Activated CD8-positive, alpha-beta memory T cell treated with anti-CD3 and anti-CD28 coated beads for 36 hours (primary cell): ENCODE results near the gene KRTAP4-5. TPM values are rescaled to one million over a fixed set of nuclear protein-coding genes. Genes with fewer than 3 reads are reported as not detected.
"Not testable (repeated sequence)": the region's sequence is repeated elsewhere in the genome, so short reads cannot be mapped to it uniquely, and the experiment has no call there.

Source experiments
- CTCF ChIA-PET: fragments of 350-600 bp; sonication (Branson Sonifier 250); formaldehyde crosslinking; loops from one replicate; lab custom pipeline; 2021; ENCODE audit warnings: antibody characterized with exemption; lab: Charles Lee
- POLR2A ChIA-PET: fragments of 350-600 bp; sonication (Branson Sonifier 250); formaldehyde crosslinking; loops from one replicate; lab custom pipeline; 2021; ENCODE audit warnings: antibody characterized with exemption; lab: Charles Lee
- total RNA-seq, 2 experiments: library from RNA; stranded (reverse); gene quantifications; one replicate each; pipeline ENCODE4 v1.2.3, GENCODE V29; 2021

KRTAP4-5 gene
- total RNA-seq, 2 experiments from 2014 or later, result not detected

DNA sequence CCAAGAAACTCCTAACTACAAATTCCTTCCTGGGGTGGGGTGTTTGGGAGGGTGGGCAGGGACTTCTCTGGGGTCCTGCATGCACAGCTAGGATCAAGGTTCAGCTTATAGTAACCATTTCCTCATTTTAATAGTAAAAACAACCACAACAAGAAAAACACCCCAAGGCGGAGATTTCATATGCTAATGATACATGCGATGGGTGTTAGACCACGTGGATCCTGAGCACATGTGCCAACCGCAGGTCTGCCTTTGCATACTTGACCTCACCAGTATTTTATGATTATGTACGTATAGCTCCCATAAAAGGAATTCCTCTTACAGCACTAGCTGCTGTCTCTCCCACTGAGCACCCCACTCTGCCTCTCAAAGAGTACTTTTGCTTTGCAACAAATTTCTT lies 33.3 kb downstream of the KRTAP4-5 start:
- ChIA-PET CTCF (no interaction called here), POLR2A (no interaction called here)

DNA sequence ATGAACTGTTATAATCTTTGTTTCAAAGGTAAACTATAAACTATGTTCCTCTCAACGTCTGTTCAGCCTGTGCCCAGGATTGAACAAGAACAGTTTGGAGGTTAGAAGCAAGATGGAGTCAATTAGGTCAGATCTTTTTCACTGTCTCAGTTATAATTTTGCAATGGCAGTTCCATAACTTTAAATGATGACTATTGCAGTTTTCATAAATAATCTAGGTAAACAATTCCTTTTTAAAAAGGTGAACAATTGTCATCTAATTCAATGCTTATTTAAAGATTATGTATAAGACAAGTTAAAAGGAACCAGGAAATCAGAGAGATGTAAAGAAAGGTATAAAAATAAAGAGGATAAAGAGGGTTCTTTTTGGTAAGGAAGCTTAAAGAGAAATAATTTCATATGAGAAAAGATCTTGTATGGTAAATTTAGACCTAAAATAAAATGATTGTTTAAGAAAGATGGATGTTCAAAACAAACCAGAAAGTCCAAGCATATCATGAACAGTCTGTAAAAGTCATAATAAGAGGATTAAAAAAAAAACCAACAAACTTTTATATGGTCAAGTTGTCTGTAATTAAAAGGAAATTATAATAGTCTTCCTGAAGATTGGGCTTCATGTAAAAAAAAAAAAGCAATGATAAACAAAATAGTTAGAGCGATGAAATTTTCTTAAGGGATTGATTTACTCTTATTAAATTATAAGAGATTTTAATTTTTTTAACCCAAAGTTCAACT lies 38.3 kb downstream of the KRTAP4-5 start:
- POLR2A ChIA-PET, result no interaction called here
- CTCF ChIA-PET, result no interaction called here

DNA sequence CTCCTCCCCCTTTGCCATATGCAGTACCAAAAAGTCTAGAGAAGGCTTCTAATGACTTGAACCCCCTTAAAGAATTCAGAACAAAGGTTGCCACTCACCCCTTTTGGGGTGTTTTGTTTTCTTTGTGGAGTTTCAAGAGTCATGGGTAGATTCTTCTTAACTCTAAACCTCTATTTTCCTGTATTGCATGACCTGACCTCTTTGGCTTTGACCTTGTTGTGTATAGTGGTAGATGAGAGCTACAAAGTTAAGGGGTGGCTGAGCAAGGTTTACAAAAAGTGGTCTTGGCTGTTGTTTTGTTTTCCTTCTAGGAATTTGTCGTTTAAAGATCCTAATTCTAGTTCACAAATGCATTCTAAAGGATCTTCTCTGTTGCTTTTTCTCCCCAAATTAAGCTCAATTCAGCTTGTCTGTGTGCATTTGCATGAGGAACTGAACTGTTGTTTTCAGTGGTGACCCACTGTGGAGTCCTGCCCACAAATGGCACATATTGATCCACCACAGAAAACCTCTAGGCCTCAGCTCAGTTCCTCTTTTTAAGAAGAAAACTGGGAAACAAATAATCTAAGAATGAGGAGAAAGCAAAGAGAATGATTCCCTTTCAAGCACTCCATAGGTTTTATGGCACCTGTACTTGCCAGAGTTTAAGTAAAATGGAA lies 40.8 kb downstream of the KRTAP4-5 start:
- CTCF ChIA-PET, POLR2A ChIA-PET: not testable (repeated sequence)

DNA sequence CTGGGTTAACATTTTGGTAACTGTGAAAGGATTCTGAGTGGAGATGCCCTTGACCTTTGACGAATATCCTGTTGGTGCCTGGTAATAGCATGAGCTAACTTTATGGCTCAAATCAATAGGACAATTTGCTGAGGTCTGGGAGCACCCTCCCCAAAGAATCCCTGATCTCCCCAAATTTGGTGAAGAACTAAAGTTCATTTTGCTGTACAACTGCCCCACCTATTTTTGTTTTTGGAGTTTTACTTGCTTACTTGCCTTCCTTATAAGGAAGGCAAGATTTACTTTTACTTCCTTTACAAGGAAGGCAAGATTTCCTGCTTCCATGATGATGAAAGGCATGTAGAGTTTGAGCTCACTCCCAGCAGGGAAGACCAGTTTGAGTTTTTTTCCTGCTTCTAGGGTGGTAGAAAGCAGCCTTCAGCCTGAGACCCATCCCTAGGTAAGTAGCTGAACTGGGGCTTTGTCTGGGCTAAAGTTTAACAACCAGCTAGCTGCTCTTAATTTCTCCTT lies 41.6 kb downstream of the KRTAP4-5 start:
- ChIA-PET CTCF (no interaction called here), POLR2A (no interaction called here)

DNA sequence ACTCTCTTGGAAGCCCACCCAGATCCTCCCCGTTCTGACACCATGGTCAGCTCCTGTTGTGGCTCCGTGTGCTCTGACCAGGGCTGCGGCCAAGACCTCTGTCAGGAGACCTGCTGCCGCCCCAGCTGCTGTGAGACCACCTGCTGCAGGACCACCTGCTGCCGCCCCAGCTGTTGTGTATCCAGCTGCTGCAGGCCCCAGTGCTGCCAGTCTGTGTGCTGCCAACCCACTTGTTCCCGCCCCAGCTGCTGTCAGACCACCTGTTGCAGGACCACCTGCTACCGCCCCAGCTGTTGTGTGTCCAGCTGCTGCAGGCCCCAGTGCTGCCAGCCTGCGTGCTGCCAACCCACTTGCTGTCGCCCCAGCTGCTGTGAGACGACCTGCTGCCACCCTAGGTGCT lies 44.3 kb downstream of the KRTAP4-5 start, which contains the start of gene KRTAP4-9:
TSS of gene KRTAP4-9 (plus strand) at position 43 of the 400 bp plus-strand sequence. CDS start at position 43, 0 bp downstream.
- POLR2A ChIA-PET, CTCF ChIA-PET: not testable (repeated sequence)

DNA sequence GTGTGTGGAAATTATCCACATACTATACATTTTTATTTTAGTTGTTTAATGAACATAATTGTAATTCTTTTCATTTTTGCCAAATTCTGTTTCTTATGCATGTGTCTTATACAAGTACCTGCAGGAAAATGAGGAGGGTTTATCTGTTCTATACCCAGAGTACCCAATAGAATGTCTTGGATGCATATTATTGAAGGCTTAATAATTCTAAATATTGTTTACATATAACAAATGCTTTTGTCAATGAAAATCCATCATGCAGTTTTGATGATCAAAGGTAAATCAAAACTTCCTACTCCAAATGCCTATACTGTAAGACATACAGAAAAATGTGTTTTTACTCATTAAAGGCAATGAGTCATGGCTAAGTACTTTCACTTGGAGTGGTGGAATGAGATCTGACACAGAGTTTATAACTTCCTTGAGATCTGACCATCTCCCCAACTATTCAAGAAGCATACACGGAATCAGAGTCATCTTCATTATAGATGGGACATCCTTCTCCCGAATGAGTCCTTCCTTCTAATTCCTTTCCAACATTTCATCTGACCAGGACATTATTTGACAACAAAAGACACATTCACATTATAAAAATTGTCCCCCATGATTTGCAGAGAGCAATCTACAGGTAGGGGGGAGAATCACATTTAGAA lies 45.1 kb downstream of the KRTAP4-5 start:
- CTCF ChIA-PET, POLR2A ChIA-PET: not testable (repeated sequence)

DNA sequence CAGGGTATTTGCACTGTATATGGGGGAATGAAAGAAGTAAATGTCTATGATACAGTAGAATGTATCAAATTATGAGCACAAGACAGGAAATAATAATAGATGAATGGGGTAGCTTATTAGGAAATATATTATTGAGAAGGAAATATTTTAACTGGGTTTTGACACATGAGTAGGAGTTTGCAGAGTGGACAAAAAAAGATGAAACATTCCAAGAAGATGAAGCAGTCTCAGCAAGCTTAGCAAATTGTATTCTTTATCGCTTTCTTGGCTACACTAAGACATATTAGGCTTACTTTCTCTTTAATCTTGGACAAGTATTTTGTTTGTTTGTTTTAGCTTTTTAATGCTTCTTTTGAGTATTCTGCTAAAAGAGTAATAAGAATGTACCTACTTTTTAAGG lies 45.7 kb downstream of the KRTAP4-5 start:
- CTCF ChIA-PET, result no interaction called here
- POLR2A ChIA-PET, result no interaction called here

DNA sequence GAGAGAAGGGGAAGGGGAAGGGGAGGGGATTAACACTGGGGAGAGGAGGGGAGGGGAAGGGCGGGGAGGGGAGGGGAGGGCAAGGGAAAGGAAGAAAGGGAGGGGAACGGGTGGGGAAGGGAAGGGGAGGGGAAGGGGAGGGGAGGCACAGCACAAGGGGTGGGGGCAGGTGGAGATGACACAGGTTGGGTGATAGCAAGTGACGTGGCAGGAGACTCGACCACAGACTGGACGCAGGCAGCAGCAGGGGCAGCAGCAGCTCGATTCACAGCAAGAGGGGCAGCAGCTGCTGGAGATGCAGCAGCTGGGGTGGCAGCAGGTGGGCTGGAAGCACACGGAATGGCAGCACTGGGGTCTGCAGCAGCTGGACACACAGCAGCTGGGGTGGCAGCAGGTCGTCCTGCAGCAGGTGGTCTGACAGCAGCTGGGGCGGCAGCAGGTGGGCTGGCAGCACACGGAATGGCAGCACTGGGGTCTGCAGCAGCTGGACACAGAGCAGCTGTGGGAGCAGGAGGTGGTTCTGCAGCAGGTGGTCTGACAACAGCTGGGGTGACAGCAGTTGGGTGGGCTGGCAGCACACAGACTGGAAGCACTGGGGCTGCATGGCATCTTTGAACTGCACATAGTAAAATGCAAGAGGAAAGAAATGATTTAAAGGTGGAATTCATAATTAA lies 47.9 kb downstream of the KRTAP4-5 start, which contains the start of gene KRTAP4-16:
TSS of gene KRTAP4-16 (minus strand) at position 624 of the 674 bp plus-strand sequence. CDS start at position 624, 0 bp downstream.
- ChIA-PET CTCF (no interaction called here), POLR2A (no interaction called here)

DNA sequence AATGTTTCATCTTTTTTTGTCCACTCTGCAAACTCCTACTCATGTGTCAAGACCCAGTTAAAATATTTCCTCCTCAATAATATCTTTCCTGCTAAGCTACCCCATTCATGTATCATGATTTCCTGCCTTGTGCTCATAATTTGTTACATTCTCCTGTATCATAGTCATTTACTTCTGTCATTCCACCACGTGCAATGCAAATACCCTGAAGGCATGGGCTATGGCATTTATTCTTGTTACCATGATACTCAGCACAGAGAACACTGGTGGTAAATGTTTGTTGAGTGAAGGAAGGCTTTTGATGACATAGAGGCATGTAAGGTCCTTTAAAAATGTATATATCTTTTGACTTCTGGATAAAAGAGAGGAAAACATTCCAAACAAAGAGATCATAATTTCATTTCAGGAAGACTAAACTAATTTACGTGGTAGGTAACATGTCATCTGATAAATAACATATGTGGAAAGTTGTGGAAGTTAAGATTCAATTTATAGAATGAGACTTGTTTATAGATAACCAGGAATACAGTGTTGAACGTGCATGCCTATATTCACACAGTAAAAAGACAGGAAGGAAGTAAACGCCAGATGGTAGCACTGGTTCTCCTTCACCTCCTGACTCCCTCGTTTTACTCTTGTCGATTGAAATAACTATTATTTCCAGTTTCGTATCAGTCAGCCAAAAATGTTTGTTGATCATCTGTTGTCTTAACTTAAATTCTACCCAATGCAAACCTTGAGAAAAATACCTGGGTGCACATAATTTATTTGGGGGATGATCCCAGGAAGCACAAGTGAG lies 49.7 kb downstream of the KRTAP4-5 start:
- CTCF ChIA-PET, POLR2A ChIA-PET: not testable (repeated sequence)

Other genes starting within 250 kb of the KRTAP4-5 start
- not detected for gene KRT23, start 212.2 kb downstream of the KRTAP4-5 start, total RNA-seq
- not detected for gene KRT39, start 182.9 kb downstream of the KRTAP4-5 start, total RNA-seq
- gene KRT40, start 165.5 kb downstream of the KRTAP4-5 start, total RNA-seq, result not detected
- gene KRTAP3-3, start 155.7 kb downstream of the KRTAP4-5 start, total RNA-seq, result not detected
- gene KRTAP3-2, start 149.9 kb downstream of the KRTAP4-5 start, total RNA-seq, result not detected
- not detected for gene KRTAP3-1, start 140.7 kb downstream of the KRTAP4-5 start, total RNA-seq
- gene KRTAP1-5, start 122.6 kb downstream of the KRTAP4-5 start, total RNA-seq, result not detected
- not detected for gene KRTAP1-4, start 119.6 kb downstream of the KRTAP4-5 start, total RNA-seq
- not detected for gene KRTAP1-3, start 115.0 kb downstream of the KRTAP4-5 start, total RNA-seq
- gene KRTAP1-1, start 108.4 kb downstream of the KRTAP4-5 start, total RNA-seq, result not detected
- not detected for gene KRTAP2-1, start 102.5 kb downstream of the KRTAP4-5 start, total RNA-seq
- gene KRTAP2-2, start 94.6 kb downstream of the KRTAP4-5 start, total RNA-seq, result not detected
- gene KRTAP2-3, start 89.7 kb downstream of the KRTAP4-5 start, total RNA-seq, result not detected
- gene KRTAP2-4, start 83.9 kb downstream of the KRTAP4-5 start, total RNA-seq, result not detected
- not detected for gene KRTAP4-7, start 65.7 kb downstream of the KRTAP4-5 start, total RNA-seq
- not detected for gene KRTAP4-8, start 51.7 kb downstream of the KRTAP4-5 start, total RNA-seq
- not detected for gene KRTAP4-16, start 47.6 kb downstream of the KRTAP4-5 start, total RNA-seq
- not detected for gene KRTAP4-9, start 44.4 kb downstream of the KRTAP4-5 start, total RNA-seq
- not detected for gene KRTAP4-11, start 31.5 kb downstream of the KRTAP4-5 start, total RNA-seq
- not detected for gene KRTAP4-12, start 25.6 kb downstream of the KRTAP4-5 start, total RNA-seq
- gene KRTAP4-6, start 9.3 kb downstream of the KRTAP4-5 start, total RNA-seq, result not detected
- not detected for gene KRTAP4-4, start 10.9 kb upstream of the KRTAP4-5 start, total RNA-seq
- gene KRTAP4-3, start 18.4 kb upstream of the KRTAP4-5 start, total RNA-seq, result not detected
- not detected for gene KRTAP4-2, start 28.4 kb upstream of the KRTAP4-5 start, total RNA-seq
- not detected for gene KRTAP4-1, start 35.1 kb upstream of the KRTAP4-5 start, total RNA-seq
- gene KRTAP9-1, start 40.1 kb upstream of the KRTAP4-5 start, total RNA-seq, result not detected
- gene KRTAP9-2, start 76.8 kb upstream of the KRTAP4-5 start, total RNA-seq, result not detected
- gene KRTAP9-3, start 82.6 kb upstream of the KRTAP4-5 start, total RNA-seq, result not detected
- gene KRTAP9-8, start 88.2 kb upstream of the KRTAP4-5 start, total RNA-seq, result not detected
- not detected for gene KRTAP9-4, start 99.9 kb upstream of the KRTAP4-5 start, total RNA-seq
- not detected for gene KRTAP9-9, start 105.6 kb upstream of the KRTAP4-5 start, total RNA-seq
- gene KRTAP9-6, start 115.6 kb upstream of the KRTAP4-5 start, total RNA-seq, result not detected
- not detected for gene KRTAP9-7, start 125.9 kb upstream of the KRTAP4-5 start, total RNA-seq
- gene KRTAP29-1, start 153.0 kb upstream of the KRTAP4-5 start, total RNA-seq, result not detected
- gene KRTAP16-1, start 159.5 kb upstream of the KRTAP4-5 start, total RNA-seq, result not detected
- gene KRTAP17-1, start 165.9 kb upstream of the KRTAP4-5 start, total RNA-seq, result not detected
- gene KRT33A, start 201.0 kb upstream of the KRTAP4-5 start, total RNA-seq, result not detected
- gene KRT33B, start 220.0 kb upstream of the KRTAP4-5 start, total RNA-seq, result not detected
- not detected for gene KRT34, start 232.5 kb upstream of the KRTAP4-5 start, total RNA-seq
- not detected for gene KRT31, start 247.8 kb upstream of the KRTAP4-5 start, total RNA-seq